ENCODE data around the gene LFNG.

DNA sequence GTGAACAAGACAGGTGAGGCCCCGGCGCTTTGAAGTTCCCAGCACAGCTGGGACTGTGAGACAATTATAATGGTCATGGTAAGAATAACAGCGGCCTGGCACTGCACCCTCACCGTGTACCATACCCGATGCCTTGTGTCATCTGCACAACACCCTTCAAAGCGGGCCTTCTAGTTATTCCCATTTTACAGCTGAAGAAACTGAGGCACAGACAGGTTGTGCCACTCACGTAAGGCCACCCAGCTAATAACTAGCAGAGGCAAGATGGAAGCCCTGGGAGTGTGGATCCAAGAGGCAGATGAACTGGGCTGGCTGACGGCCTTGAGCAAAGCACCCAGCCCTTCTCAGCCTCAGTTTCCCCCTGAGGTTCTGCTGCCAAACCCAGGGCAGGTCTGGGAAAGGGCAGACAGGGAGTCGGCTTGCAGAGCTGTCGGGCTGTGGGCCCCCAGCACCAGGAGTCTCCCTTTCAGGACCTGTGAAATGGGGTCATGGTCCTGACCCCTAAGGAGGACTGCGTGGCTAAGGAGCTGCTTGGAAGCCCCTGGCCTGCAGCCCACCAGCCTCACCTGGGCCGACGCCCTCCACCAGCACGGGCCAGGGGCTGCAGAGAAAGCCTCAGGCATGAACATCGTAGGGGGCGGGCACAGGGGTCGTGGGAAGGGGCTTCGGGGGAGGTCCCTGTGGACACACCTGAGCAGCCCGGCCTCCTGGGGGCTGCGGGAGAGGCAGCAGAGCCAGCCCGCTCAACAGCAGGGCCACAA is 15.3 kb upstream of the LFNG start:
- TF ChIP-seq, protein P1, sequence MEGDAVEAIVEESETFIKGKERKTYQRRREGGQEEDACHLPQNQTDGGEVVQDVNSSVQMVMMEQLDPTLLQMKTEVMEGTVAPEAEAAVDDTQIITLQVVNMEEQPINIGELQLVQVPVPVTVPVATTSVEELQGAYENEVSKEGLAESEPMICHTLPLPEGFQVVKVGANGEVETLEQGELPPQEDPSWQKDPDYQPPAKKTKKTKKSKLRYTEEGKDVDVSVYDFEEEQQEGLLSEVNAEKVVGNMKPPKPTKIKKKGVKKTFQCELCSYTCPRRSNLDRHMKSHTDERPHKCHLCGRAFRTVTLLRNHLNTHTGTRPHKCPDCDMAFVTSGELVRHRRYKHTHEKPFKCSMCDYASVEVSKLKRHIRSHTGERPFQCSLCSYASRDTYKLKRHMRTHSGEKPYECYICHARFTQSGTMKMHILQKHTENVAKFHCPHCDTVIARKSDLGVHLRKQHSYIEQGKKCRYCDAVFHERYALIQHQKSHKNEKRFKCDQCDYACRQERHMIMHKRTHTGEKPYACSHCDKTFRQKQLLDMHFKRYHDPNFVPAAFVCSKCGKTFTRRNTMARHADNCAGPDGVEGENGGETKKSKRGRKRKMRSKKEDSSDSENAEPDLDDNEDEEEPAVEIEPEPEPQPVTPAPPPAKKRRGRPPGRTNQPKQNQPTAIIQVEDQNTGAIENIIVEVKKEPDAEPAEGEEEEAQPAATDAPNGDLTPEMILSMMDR (IDR thresholded peaks at IDR 0.05; ENCODE audit: low read depth, low read length, poor library complexity, severe bottlenecking) = no peak
- TF ChIP-seq EZH2phosphoT487 (IDR thresholded peaks at IDR 0.05; ENCODE audit: borderline replicate concordance, low read length) = no peak
